ENCODE measurements around the gene ACTR10.
A peak's percentile ranks its signal among the peaks of the same experiment; 100 is the strongest.

The ACTR10 gene

GRCh38 chr14:58152014-58152857 lies 47.7 kb upstream of the ACTR10 start, which contains the start of gene ARMH4:
ARMH4 (minus strand) TSS chr14:58152213; CDS start chr14:58139358, 12,855 bp downstream.
- Histone ChIP-seq H3K4me3 (ENCODE audit: insufficient read depth, low read length, poor library complexity, severe bottlenecking) (peak within 1 kb of the TSS; percentile 59), H3F3A (ENCODE audit: insufficient read depth) (no peaks in the 10 kb centered on the region), H3K4me2 (ENCODE audit: low read depth, low read length, poor library complexity, severe bottlenecking) (peak within 1 kb of the TSS; percentile 69), H3K27ac (ENCODE audit: low read depth, low read length) (no peak within 1 kb of the TSS), H3K79me2 (ENCODE audit: insufficient read depth, low read length) (no peaks in the 10 kb centered on the region), H3K9me3 (ENCODE audit: insufficient read depth, low read length) (no peaks in the 10 kb centered on the region), H3K9ac (ENCODE audit: low read length) (peak within 1 kb of the TSS; percentile 58), H3K27me3 (ENCODE audit: low read length) (no peaks in the 10 kb centered on the region), H3K9me2 (replicated peaks; ENCODE audit: insufficient read depth, low read length) (no peaks in the 10 kb centered on the region), H4K20me1 (ENCODE audit: low read depth, low read length) (no peaks in the 10 kb centered on the region), H3K36me3 (ENCODE audit: low read length) (no peaks in the 10 kb centered on the region), H2AFZ (ENCODE audit: low read depth, low read length, severe bottlenecking) (peak within 1 kb of the TSS; percentile 62)
- no peak for TF ChIP-seq EZH2phosphoT487 (conservative IDR thresholded peaks at IDR 0.05; ENCODE audit: low read length)
- TF ChIP-seq CTCF (IDR thresholded peaks at IDR 0.05; ENCODE audit: insufficient read depth, low read length, poor library complexity, severe bottlenecking), result no peak

GRCh38 chr14:58160561-58160960 lies 39.4 kb upstream of the ACTR10 start:
- H3K4me3 ChIP-seq (ENCODE audit: insufficient read depth, low read length, poor library complexity, severe bottlenecking), result no peak overlapping the region
- H3K27me3 ChIP-seq (ENCODE audit: low read length), result no peaks in the 10 kb centered on the region
- no peak overlapping the region for H3K27ac ChIP-seq (ENCODE audit: low read depth, low read length)
- H3K36me3 ChIP-seq (ENCODE audit: low read length), result no peaks in the 10 kb centered on the region
- H3K4me2 ChIP-seq (ENCODE audit: low read depth, low read length, poor library complexity, severe bottlenecking), result no peak overlapping the region
- H2AFZ ChIP-seq (ENCODE audit: low read depth, low read length, severe bottlenecking), result no peak overlapping the region
- no peak overlapping the region for H3K9ac ChIP-seq (ENCODE audit: low read length)
- no peaks in the 10 kb centered on the region for H3F3A ChIP-seq (ENCODE audit: insufficient read depth)
- no peaks in the 10 kb centered on the region for H3K9me2 ChIP-seq (replicated peaks; ENCODE audit: insufficient read depth, low read length)
- no peaks in the 10 kb centered on the region for H3K79me2 ChIP-seq (ENCODE audit: insufficient read depth, low read length)
- TF ChIP-seq EZH2phosphoT487 (conservative IDR thresholded peaks at IDR 0.05; ENCODE audit: low read length), result no peak
- no peak for TF ChIP-seq CTCF (IDR thresholded peaks at IDR 0.05; ENCODE audit: insufficient read depth, low read length, poor library complexity, severe bottlenecking)
- H4K20me1 ChIP-seq (ENCODE audit: low read depth, low read length), result no peaks in the 10 kb centered on the region
- H3K9me3 ChIP-seq (ENCODE audit: insufficient read depth, low read length), result no peaks in the 10 kb centered on the region

GRCh38 chr14:58166005-58166983 lies 33.7 kb upstream of the ACTR10 start:
- Histone ChIP-seq H3K27ac (ENCODE audit: low read depth, low read length) (no peak overlapping the region), H3K4me2 (ENCODE audit: low read depth, low read length, poor library complexity, severe bottlenecking) (no peak overlapping the region), H3K27me3 (ENCODE audit: low read length) (no peaks in the 10 kb centered on the region), H3F3A (ENCODE audit: insufficient read depth) (no peaks in the 10 kb centered on the region), H3K9me3 (ENCODE audit: insufficient read depth, low read length) (no peaks in the 10 kb centered on the region), H3K36me3 (ENCODE audit: low read length) (no peaks in the 10 kb centered on the region), H2AFZ (ENCODE audit: low read depth, low read length, severe bottlenecking) (no peak overlapping the region), H3K9me2 (replicated peaks; ENCODE audit: insufficient read depth, low read length) (no peaks in the 10 kb centered on the region), H3K79me2 (ENCODE audit: insufficient read depth, low read length) (no peaks in the 10 kb centered on the region), H4K20me1 (ENCODE audit: low read depth, low read length) (no peaks in the 10 kb centered on the region), H3K4me3 (ENCODE audit: insufficient read depth, low read length, poor library complexity, severe bottlenecking) (no peak overlapping the region), H3K9ac (ENCODE audit: low read length) (no peak overlapping the region)
- TF ChIP-seq CTCF (IDR thresholded peaks at IDR 0.05; ENCODE audit: insufficient read depth, low read length, poor library complexity, severe bottlenecking) (peak; percentile 92), EZH2phosphoT487 (conservative IDR thresholded peaks at IDR 0.05; ENCODE audit: low read length) (no peak)
